ENCODE measurements around the gene ACKR2.

The ACKR2 gene

DNA sequence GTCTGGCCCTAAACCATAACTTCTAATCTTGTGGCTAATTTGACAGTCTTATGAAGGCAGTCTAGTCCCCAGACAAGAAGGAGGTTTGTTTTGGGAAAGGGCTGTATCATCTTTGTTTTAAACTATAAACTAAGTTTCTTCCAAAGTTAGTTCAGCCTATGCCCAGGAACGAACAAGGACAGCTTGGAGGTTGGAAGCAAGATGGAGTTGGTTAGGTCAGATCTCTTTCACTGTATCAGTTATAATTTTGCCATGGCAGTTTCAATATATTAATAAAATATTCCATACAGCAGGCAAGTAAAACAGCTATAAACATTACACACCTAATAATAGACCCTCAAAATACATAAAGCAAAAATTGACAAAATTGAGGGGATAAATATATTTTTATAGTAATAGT, 83.6 kb downstream of the ACKR2 start:
- no peak for DNase-seq

DNA sequence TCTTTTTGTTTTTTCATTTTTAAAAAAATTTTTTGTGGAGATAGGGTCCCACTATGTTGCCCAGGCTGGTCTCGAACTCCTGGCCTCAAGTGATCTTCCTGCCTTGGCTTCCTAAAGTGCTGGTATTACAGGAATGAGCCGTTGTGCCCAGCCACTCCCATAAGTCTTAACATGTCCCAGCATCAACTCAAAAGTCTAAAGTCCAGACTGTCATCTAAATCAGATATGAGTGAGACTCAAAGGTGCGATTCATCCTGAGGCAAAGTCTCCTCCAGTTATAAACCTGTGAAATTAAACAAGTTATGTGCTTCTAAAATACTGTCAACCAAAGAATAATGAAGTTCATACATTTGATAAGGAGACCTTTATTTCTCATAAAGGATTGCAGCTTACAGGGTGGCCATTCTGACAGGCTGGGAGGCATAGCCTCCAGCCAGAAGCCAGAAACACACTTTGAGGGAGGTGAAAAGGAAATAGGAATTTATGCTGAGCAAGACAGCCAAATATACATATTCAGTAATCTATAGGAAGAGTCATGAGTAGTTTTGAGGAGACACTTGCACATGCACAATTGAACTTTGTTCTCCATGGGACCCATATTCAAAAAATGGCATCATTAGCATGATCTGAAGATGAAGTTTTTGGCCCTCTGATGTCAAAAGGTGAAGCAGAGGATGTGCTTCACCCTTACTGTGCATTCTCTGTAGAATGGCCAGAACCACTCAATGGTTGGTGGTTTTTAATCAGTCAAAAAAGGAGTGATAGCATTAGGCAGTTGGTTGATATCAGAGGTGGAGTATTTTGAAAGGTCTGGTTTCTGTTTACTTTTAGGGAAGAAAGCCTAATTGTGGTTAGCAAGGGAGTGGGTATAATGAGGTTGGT, 85.7 kb downstream of the ACKR2 start:
- DNase-seq = no peak

- no peak for DNase-seq
These were observed 86.3 kb downstream of the ACKR2 start for GRCh38 chr3:42895580-42895868.

GRCh38 chr3:42898896-42899675, 89.8 kb downstream of the ACKR2 start:
- no peak for DNase-seq

- DNase-seq = no peak
These were observed 91.2 kb downstream of the ACKR2 start for GRCh38 chr3:42900226-42901072.

DNA sequence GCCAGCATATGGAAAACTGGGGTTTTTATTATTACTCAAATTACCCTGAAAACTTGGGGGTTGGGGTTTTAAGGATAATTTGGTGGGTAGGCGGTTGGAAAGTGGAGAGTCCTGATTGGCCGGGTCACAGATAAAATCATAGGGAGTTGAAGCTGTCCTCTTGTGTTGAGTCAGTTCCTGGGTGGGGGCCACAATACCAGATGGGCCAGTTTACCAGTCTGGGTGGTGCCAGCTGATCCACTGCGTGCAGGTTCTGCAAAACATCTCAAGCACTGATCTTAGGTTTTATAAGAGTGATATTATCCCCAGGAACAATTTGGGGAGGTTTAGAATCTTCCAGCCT, 91.8 kb downstream of the ACKR2 start:
- no peak for DNase-seq

- DNase-seq = no peak
These were observed 93.0 kb downstream of the ACKR2 start for GRCh38 chr3:42902257-42902656.

DNA sequence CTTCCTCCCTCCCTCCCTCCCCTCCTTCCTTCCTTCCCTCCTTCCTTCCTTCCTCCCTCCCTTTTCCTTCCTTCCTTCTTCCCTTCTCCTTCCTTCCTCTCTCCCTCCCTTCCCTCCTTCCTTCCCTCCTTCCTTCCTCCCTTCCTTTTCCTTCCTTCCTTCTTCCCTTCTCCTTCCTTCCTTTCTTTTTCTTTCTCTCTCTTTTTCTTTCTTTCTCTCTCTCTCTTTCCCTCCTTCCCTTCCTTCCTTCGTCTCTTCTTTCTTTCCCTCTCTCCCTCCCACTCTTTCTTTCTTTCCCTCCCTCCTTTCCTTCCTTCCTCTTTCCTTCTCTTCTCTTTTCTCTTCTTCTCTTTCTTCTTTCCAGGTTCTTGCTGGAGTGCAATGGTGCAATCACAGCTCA, 94.8 kb downstream of the ACKR2 start:
- DNase-seq = no peak

GRCh38 chr3:42905740-42906069, 96.5 kb downstream of the ACKR2 start:
- DNase-seq = no peak

DNA sequence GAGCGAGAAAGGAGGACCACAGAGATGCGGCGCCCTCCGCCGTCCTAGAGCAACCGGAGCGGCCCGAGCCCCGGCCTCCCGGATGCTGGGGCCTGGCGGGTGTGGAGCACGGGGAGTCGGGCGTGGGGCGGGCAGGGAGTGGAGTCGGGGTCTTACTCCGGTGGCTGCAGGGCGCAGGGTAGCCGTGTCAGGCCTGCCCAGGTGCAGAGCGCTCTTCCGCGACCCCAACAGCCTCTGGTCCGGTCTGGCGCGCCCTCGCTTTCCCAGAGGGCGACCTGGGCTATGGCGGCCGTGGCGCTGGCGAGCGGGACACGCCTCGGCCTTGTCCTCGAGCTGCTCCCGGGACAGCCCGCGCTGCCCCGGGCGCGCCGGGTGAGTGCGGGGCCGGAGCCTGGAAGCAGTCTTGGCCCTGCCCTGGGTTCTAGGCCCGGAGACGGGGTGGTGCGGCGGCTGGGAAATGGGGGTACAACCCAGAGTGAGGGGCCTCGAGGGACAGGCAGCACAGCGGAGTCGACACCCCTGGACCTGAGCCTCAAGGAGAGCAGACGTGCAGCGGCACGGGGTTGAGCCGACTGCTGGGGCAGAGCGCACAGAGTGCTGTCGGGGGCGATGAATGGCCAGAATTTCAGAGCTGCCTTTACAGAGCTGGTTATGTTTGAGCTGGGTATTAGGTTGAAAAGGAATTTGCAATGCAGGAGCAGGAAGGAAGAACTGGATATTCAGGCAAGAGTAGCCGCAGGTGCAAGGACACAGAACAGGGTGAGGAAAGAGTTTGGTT, 97.0 kb downstream of the ACKR2 start, which contains the start of gene ZNF662:
Gene ZNF662 (plus strand): TSS at position 73 of the 778 bp plus-strand sequence. CDS start 1,973 bp downstream, outside the sequence.
- no peak for DNase-seq

DNA sequence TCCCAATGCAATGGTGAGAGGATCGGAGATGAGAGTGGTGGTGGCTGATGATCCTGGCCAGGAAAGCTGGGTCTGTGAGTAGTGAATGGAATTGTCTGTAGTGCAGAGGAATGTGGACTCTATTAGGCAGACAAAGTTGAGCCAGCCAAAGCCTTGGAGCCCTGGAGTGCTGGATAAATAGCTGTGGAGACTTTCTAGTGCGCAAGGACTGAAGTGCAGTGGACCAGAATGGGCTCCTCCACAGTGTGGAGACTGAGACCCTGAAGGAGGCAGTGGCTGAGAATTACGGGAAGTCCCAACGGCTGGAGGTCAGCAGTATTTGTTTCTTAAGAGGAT, 97.6 kb downstream of the ACKR2 start:
- no peak for DNase-seq

DNA sequence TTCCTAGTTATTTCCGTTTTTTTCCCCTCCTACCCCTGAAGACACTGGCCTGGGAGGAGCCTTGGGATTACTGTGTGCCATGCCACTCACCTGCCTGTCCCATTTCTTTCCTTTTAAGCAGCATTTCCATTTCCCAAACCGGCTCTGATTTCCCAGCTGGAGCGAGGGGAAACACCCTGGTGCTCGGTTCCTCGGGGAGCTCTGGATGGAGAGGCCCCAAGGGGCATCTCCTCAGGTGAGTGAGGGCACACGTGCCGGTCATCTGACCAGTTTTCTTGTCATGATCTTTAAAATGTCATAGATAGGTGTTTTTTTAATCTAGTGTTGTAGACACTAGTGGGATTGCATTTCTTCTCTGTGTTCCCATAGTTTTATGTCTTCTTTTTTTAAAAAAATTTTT, 99.4 kb downstream of the ACKR2 start:
- DNase-seq = no peak

- no peak for DNase-seq
These were observed 102.3 kb downstream of the ACKR2 start for GRCh38 chr3:42911551-42911950.

GRCh38 chr3:42914771-42915515, 105.7 kb downstream of the ACKR2 start:
- DNase-seq = no peak
